SU-DHL-6 (cell line): ENCODE data around the gene ZNF629.

Source experiments
- H2AFZ ChIP-seq: fragments of 200-600 bp; sonication (generic); 2 replicates; pipeline ENCODE4 v1.6.1; 2014; ENCODE audit warnings: low read depth, mild to moderate bottlenecking, moderate library complexity, mixed read lengths, antibody characterized with exemption, low read length; ENCODE audit not compliant: severe bottlenecking
- H3F3A ChIP-seq: fragments of 200-600 bp; shearing (Covaris generic); 2 replicates; pipeline ENCODE4 v1.6.0; 2016; ENCODE audit warnings: antibody characterized with exemption, mild to moderate bottlenecking; ENCODE audit not compliant: insufficient read depth
- H3K27ac ChIP-seq: fragments of 200-600 bp; sonication (generic); 2 replicates; pipeline ENCODE4 v1.5.1; 2016; ENCODE audit warnings: low read depth, mild to moderate bottlenecking, low read length, moderate library complexity, mixed read lengths
- H3K27me3 ChIP-seq: fragments of 200-600 bp; sonication (generic), shearing (Covaris generic); 2 replicates; pipeline ENCODE4 v1.6.0; 2014; ENCODE audit warnings: mild to moderate bottlenecking, low read length
- H3K36me3 ChIP-seq: fragments of 200-600 bp; sonication (generic); 2 replicates; pipeline ENCODE4 v1.6.1; 2014; ENCODE audit warnings: mild to moderate bottlenecking, low read length, mixed read lengths
- H3K4me2 ChIP-seq: fragments of 300-600, 200-600 bp; shearing (Covaris generic), sonication (generic); 2 replicates; pipeline ENCODE4 v1.6.0; 2014; ENCODE audit warnings: low read length, low read depth, mild to moderate bottlenecking; ENCODE audit not compliant: poor library complexity, severe bottlenecking
- H3K4me3 ChIP-seq: fragments of 200-600 bp; sonication (generic); 2 replicates; pipeline ENCODE4 v1.5.1; 2014; ENCODE audit warnings: antibody characterized with exemption, low read length, mild to moderate bottlenecking, mixed read lengths; ENCODE audit not compliant: insufficient read depth, poor library complexity, severe bottlenecking
- H3K79me2 ChIP-seq: fragments of 200-600 bp; sonication (generic); 2 replicates; pipeline ENCODE4 v1.6.1; 2014; ENCODE audit warnings: mild to moderate bottlenecking, low read length, moderate library complexity; ENCODE audit not compliant: insufficient read depth
- H3K9ac ChIP-seq: fragments of 200-600 bp; sonication (generic); 2 replicates; pipeline ENCODE4 v1.7.0; 2014; ENCODE audit warnings: mild to moderate bottlenecking, low read length
- H3K9me2 ChIP-seq: fragments of 200-600 bp; sonication (generic); replicated peaks from 2 replicates; pipeline ENCODE4 v1.6.1; 2014; ENCODE audit warnings: low read length; ENCODE audit not compliant: insufficient read depth
- H3K9me3 ChIP-seq: fragments of 200-600 bp; sonication (generic); 2 replicates; pipeline ENCODE4 v1.6.1; 2014; ENCODE audit warnings: low read length, mixed read lengths; ENCODE audit not compliant: insufficient read depth
- H4K20me1 ChIP-seq: fragments of 200-600 bp; sonication (generic); 2 replicates; pipeline ENCODE4 v1.6.1; 2014; ENCODE audit warnings: low read depth, mild to moderate bottlenecking, antibody characterized with exemption, low read length, moderate library complexity, mixed read lengths
- EZH2phosphoT487 ChIP-seq: fragments of 200-600 bp; sonication (generic), shearing (Covaris generic); conservative IDR thresholded peaks from 2 replicates; pipeline ENCODE4 v1.6.1; 2018; ENCODE audit warnings: mild to moderate bottlenecking, antibody characterized with exemption, low read length, moderate library complexity, mixed read lengths
- TF ChIP-seq, protein P1 (sequence below): fragments of 200-600 bp; sonication (generic); IDR thresholded peaks from one replicate; pipeline ENCODE4 v1.5.1; 2017; ENCODE audit warnings: antibody characterized with exemption, mild to moderate bottlenecking, low read length, moderate library complexity; ENCODE audit not compliant: insufficient read depth, poor library complexity, severe bottlenecking

Gene ZNF629

DNA sequence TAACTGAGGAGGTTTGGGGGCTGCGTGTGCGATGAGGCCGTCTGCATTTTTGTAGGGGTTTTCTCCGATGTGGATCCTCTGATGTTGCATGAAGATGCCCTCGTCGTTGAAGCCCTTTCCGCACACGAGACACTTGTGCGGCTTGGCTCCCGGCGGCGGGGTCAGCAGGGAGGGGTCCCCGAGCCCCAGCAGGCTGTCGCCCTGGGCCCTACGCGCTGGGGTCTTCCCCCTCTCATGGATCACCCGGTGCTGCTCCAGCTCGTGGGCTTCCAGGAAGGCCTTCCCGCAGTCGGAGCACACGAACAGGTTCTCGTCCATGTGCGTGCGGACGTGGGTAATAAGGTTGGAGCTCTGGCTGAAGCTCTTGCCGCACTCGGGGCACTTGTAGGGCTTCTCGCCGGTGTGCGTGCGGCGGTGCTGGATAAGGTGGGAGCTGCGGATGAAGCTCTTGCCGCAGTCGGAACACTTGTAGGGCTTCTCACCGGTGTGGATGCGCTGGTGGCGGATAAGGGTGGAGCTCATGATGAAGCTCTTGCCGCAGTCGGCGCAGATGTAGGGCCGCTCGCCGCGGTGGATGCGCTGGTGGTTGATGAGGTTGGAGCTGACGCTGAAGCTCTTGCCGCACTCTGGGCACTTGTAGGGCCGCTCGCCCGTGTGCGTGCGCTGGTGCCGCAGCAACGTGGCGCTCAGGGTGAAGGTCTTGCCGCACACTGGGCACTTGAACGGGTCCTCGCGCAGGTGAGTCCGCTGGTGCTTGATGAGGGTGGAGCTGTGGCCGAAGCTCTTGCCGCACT, 4.3 kb downstream of the ZNF629 start:
- Histone ChIP-seq H3K9me2 (no peaks in the 10 kb centered on the region), H3K27me3 (no peaks in the 10 kb centered on the region), H3K9me3 (no peaks in the 10 kb centered on the region), H2AFZ (no peak overlapping the region), H3F3A (no peaks in the 10 kb centered on the region), H4K20me1 (no peaks in the 10 kb centered on the region), H3K27ac (no peak overlapping the region), H3K4me3 (no peak overlapping the region), H3K4me2 (no peak overlapping the region), H3K79me2 (no peaks in the 10 kb centered on the region), H3K36me3 (no peaks in the 10 kb centered on the region), H3K9ac (no peak overlapping the region)
- TF ChIP-seq, protein P1, sequence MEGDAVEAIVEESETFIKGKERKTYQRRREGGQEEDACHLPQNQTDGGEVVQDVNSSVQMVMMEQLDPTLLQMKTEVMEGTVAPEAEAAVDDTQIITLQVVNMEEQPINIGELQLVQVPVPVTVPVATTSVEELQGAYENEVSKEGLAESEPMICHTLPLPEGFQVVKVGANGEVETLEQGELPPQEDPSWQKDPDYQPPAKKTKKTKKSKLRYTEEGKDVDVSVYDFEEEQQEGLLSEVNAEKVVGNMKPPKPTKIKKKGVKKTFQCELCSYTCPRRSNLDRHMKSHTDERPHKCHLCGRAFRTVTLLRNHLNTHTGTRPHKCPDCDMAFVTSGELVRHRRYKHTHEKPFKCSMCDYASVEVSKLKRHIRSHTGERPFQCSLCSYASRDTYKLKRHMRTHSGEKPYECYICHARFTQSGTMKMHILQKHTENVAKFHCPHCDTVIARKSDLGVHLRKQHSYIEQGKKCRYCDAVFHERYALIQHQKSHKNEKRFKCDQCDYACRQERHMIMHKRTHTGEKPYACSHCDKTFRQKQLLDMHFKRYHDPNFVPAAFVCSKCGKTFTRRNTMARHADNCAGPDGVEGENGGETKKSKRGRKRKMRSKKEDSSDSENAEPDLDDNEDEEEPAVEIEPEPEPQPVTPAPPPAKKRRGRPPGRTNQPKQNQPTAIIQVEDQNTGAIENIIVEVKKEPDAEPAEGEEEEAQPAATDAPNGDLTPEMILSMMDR, result no peak
- TF ChIP-seq EZH2phosphoT487, result no peak

DNA sequence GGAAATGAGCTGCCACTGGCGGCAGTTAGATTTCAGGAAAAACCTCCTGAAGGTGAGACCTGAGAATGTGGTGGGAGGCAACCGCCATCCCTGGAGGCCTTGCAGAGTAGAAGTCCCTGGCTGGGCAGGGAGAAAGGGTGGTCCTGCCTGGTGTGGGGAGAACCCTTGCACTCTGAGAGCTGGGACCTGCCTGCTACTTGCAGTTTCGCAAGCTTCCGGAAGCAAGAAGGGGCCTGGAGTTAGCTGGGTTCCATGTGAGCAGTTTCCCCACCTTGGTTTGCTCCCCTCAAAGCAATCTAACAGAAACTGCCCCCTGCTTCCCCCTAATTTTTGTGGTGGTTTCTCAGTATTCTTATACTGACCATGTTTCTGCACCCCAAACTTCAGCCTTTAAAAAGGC, 6.5 kb downstream of the ZNF629 start:
- Histone ChIP-seq H3F3A (no peaks in the 10 kb centered on the region), H2AFZ (no peak overlapping the region), H3K4me2 (no peak overlapping the region), H3K9me3 (no peaks in the 10 kb centered on the region), H3K27ac (no peak overlapping the region), H3K27me3 (no peaks in the 10 kb centered on the region), H3K9ac (no peak overlapping the region), H3K79me2 (no peaks in the 10 kb centered on the region), H4K20me1 (no peaks in the 10 kb centered on the region), H3K9me2 (no peaks in the 10 kb centered on the region), H3K36me3 (no peaks in the 10 kb centered on the region), H3K4me3 (no peak overlapping the region)
- TF ChIP-seq, protein P1, result no peak
- TF ChIP-seq EZH2phosphoT487, result no peak

DNA sequence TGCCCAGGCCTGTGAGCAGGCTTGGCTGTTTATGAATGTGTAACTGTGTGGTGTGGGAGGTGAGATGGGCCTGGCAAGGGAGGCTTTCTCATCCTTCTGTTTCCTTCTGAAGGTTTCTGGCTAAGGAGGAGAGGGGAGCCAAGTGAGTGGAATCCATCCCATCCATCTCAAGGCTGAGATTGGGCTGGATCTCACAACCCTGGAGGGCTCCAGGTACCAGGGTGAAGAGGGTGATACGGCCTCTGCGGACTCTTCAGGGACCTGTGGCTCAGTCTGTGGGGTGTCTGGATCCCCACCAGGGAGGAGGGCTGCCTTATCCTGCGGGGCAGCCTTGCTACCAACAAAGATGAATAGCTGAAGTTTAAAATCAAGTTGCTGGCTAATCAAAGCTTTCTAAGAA, 7.0 kb downstream of the ZNF629 start:
- no peak overlapping the region for H2AFZ ChIP-seq
- no peaks in the 10 kb centered on the region for H3K36me3 ChIP-seq
- H3K9me3 ChIP-seq, result no peaks in the 10 kb centered on the region

More for the DNA sequence above, 7.0 kb downstream of the ZNF629 start:
- Histone ChIP-seq H3F3A (no peaks in the 10 kb centered on the region), H3K79me2 (no peaks in the 10 kb centered on the region), H3K9ac (no peak overlapping the region), H3K27ac (no peak overlapping the region), H3K27me3 (no peaks in the 10 kb centered on the region), H4K20me1 (no peaks in the 10 kb centered on the region), H3K4me3 (no peak overlapping the region), H3K4me2 (no peak overlapping the region), H3K9me2 (no peaks in the 10 kb centered on the region)
- TF ChIP-seq EZH2phosphoT487, result no peak
- TF ChIP-seq, protein P1, result no peak
